GM19395 (cell line): ENCODE measurements around the gene SLC5A6.
"Not testable (repeated sequence)": the region's sequence is repeated elsewhere in the genome, so short reads cannot be mapped to it uniquely, and the experiment has no call there.

ENCODE experiments used
- ATAC-seq: cut with Tn5 transposase; IDR thresholded peaks from one replicate; pipeline ENCODE4 v1.9.1; 2021; ENCODE audit warnings: mild to moderate bottlenecking, moderate library complexity; ENCODE audit not compliant: unreplicated experiment

Gene SLC5A6

DNA sequence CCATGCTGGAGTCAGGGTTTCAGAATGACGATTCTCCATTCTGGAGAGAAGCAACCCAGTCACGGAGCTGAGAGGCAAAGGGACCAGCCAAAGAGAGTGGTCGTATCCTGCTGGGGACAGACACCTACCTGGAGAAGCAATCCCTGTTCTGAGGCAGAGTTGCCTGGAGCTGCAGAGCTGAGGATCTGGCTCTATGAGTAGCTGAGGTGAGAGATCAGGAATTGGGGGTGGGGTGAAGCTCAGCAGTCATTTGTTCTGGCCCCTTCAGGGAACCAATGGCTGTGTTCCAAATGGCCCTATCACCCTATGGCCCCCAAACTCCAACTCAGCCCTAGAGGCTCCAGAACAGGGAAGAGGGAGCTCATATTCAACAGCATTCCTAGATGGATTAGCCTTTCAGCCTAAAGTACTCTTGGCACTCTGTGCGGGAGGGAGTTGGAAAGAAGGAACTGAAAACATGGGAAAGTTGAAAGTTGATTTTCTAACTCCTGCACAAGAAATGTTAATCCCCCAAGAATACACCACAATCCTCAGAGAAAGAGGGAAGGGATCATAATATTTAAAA is 3.5 kb downstream of the SLC5A6 start:
- ATAC-seq = no peak

GRCh38 chr2:27206346-27206745 is 5.7 kb downstream of the SLC5A6 start:
- ATAC-seq = no peak

DNA sequence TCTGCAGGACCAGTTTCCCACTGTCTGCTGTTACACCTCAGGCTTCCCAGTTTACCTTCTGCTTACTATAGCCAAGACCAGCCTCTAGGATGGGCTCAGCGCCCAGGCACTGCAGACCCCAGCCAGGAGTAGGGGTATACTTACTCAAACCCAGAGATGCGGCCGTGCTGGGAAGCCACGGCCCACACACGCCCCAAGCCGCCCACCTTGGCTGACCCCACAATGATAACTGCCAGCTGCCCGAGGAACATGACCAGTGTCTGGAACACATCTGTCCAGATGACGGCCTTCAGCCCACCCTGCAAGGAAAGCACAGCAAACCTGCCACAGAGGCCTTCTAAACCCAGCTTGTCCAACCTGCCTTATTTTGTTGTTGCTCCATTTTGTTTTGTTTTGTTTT is 6.9 kb downstream of the SLC5A6 start:
- no peak for ATAC-seq

DNA sequence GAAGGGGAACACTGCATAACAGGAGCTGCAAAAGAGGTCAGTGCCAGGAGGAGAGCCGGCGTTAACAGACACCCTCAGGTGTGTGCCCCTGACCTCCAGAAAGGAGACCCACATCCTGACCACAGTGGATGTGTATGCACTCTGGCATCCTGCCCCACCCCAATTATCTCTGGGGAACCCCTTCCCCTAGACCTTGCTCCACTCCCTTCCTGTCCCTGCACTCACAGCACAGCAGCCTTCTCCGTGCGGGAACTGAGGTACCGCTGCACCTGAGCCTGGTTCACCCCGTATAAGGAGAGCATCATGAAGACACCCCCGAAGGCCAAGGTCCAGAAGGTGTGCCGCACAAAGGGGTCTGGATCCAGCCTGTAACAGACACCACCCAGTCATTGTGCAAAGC is 7.5 kb downstream of the SLC5A6 start:
- no peak for ATAC-seq

GRCh38 chr2:27203741-27204140 is 8.3 kb downstream of the SLC5A6 start:
- no peak for ATAC-seq

DNA sequence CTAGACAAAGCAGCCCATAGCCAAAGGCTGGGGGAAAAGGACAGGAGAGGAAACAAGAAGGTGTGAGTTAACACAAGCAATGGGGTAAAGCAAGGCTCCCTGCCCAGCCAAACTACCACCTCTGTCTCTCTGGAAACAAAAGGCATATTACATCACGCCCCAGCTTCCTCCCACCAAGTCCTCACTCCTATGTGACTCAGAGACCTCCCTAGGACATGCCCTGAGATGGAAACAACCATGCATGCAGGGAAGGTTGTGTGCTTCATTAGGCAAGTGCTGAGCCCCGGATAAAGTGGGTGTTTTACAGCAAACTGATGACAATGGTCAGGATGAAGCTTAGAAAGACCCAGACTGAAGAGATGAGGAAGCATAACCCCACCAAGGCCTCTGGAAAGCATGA is 9.2 kb downstream of the SLC5A6 start:
- ATAC-seq = no peak

- no peak for ATAC-seq
Observed at GRCh38 chr2:27201675-27202074, 10.4 kb downstream of the SLC5A6 start.

GRCh38 chr2:27199241-27199640 is 12.8 kb downstream of the SLC5A6 start:
- no peak for ATAC-seq

DNA sequence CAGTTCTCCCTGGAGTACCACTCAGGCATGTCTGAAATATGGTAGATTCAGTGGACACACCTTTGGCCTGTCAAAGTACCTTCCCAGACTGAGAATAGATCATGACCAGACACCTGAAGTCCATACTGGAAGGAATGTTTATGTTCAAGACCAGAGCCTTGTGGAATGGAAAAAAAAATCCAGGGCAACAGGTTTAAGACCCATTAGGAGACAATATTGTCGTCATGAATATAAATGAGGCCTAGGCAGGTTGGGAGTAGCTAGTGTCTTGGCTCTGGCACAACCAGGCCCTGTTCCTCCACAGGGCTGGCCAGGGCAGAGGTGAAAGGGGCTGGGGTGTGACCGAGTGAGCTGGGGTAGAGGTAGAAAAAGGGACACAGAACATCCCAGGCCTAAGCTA is 13.4 kb downstream of the SLC5A6 start:
- no peak for ATAC-seq

- ATAC-seq = not testable (repeated sequence)
Observed at GRCh38 chr2:27198068-27198467, 14.0 kb downstream of the SLC5A6 start.

DNA sequence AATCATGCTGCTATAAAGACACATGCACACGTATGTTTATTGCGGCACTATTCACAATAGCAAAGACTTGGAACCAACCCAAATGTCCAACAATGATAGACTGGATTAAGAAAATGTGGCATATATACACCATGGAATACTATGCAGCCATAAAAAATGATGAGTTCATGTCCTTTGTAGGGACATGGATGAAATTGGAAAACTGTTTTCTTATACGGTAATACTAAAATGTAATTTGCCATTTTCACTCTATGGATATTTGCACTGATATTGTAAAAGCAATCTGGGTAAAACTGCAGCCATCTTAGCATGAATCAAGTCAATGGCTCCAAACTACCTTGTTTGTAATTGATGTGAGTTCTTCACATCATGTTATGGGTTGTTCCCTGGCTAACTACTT is 16.3 kb downstream of the SLC5A6 start:
- ATAC-seq = not testable (repeated sequence)

- ATAC-seq = no peak
Observed at GRCh38 chr2:27194538-27195354, 17.3 kb downstream of the SLC5A6 start.

GRCh38 chr2:27191070-27191829 is 20.8 kb downstream of the SLC5A6 start:
- ATAC-seq = no peak

DNA sequence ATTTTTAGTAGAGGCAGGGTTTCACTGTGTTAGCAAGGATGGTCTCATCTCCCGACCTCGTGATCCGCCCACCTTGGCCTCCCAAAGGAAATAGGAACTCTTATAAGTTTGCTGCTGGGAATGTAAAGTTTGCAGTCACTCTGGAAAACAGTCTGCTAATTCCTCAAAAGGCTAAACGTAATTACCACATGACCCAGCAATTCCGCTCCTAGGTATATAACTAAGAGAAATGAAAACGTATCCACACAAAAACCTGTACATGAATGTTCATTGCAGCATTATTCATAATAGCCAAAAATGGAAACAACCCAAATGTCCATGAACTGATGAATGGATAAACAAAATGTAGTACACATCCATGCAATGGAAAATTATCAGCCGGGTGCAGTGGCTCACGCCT is 22.1 kb downstream of the SLC5A6 start:
- ATAC-seq = no peak

- no peak for ATAC-seq
Observed at GRCh38 chr2:27186613-27187345, 25.3 kb downstream of the SLC5A6 start.

DNA sequence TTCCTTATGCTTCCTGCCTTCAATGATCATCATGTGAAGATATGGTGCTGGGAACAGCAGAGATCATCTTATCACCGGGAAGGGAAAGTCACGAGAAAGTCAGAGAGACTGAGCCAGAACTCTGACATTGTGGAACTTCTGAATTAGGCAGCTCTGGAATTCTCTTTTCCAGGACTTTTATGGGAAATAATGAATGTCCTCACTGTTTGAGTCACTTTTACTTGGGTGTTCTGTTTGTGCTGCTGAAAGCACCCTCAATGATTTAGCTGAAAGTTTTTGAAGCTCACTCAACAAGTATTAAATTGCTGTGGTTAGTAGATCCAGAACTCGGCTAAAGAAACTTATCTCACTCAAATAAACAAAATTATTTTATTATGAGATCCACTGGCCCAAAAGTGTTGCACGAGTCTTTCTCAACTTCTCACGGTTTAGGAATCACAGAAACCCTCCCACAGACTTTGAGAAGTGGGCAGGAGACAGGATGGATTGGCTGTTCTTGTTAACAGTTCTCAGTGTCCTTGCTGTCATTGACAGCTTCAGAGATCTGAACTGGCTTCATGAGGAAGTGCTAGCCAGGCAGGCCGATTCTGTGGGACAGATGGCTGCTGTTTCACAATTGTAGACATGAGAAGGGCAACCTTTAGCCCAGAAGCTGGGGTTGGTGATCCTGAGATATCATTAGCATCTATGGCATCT is 26.6 kb downstream of the SLC5A6 start:
- no peak for ATAC-seq

DNA sequence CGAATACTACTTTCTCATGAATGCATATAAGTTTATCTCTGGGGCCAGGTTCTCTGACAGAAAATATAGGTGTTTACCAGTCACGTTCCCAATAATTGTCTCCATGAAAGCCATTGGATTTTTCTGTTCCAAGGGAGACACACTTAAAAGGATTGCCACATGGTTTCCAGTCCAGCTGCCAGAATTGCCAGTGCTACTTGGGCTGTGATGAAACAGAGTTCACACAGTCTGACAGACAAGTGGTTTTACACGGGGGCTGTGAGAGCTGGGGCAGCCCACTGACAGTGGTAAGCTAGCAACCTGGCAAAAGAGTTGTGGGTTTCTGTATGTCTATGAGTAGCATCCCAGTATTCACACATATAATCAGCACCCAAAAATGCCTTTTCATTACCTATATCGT is 28.0 kb downstream of the SLC5A6 start:
- ATAC-seq = no peak

DNA sequence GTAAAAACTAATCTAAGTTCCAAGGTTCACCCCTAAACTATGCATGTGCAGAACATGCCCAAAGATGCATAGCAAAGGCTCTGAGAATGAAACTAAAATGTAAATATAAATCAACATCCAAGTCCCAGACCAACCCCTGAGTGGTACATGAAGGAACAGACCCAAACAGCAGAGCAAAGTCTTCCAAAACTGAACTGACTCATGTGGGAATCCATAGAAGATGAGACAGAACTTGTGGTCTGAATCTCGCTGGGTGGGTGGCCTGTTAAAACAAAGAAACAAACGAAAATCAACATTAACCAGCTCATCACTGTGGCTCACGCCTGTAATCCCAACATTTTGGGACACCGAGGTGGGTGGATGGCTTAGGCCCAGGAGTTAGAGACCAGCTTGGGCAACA is 29.7 kb downstream of the SLC5A6 start:
- ATAC-seq = no peak

- ATAC-seq = no peak
Observed at GRCh38 chr2:27179344-27180000, 32.6 kb downstream of the SLC5A6 start.

- ATAC-seq = no peak
Observed at GRCh38 chr2:27178469-27178868, 33.6 kb downstream of the SLC5A6 start.
